H1 (cell line): ENCODE measurements around the gene GDNF. TPM values are rescaled to one million over a fixed set of nuclear protein-coding genes. Genes with fewer than 3 reads are reported as not detected.

Experiments
- CTCF ChIA-PET: fragments of 300-600 bp; sonication (Branson Sonifier 250); formaldehyde crosslinking; loops from one replicate; lab custom pipeline; 2021; ENCODE audit not compliant: partially characterized antibody; lab: Charles Lee
- POLR2A ChIA-PET: fragments of 300-600 bp; sonication (Branson Sonifier 250); formaldehyde crosslinking; loops from one replicate; lab custom pipeline; 2021; ENCODE audit warnings: inconsistent platforms; ENCODE audit not compliant: partially characterized antibody; lab: Charles Lee
- DNase-seq, 2 experiments: peaks; one replicate each; pipeline versions ENCODE4 v3.0.0 to v3.0.0-alpha.2; 2010 to 2022; ENCODE audit warnings: low spot score in 2 of 2, low read depth in 1 of 2, mixed read lengths in 1 of 2
- FAIRE-seq: peaks from 2 replicates; lab custom pipeline; 2011; peaks lifted over from hg19 to GRCh38; lab: Jason Lieb, UNC
- H2AFZ ChIP-seq: 2 replicates; pipeline ENCODE4 v1.8.1; 2012; ENCODE audit warnings: low read length, inconsistent platforms
- H2AK5ac ChIP-seq: 2 replicates; pipeline ENCODE4 v1.6.1; 2013; ENCODE audit warnings: low read depth, low read length
- H2BK120ac ChIP-seq: replicated peaks from 2 replicates; pipeline ENCODE3; 2013; ENCODE audit warnings: low read depth, low read length, inconsistent platforms
- H2BK12ac ChIP-seq: 2 replicates; pipeline ENCODE4 v1.6.1; 2013; ENCODE audit warnings: low read depth, low read length
- H2BK15ac ChIP-seq: 2 replicates; pipeline ENCODE4 v1.6.1; 2013; ENCODE audit warnings: low read length
- H2BK20ac ChIP-seq: 2 replicates; pipeline ENCODE4 v1.6.1; 2013; ENCODE audit warnings: low read length
- H2BK5ac ChIP-seq: 2 replicates; pipeline ENCODE4 v1.6.1; 2013; ENCODE audit warnings: low read depth, low read length
- H3K14ac ChIP-seq: 2 replicates; pipeline ENCODE4 v1.6.1; 2013; ENCODE audit warnings: inconsistent platforms; ENCODE audit not compliant: insufficient read length
- H3K18ac ChIP-seq: 2 replicates; pipeline ENCODE4 v1.6.1; 2013; ENCODE audit warnings: low read length; ENCODE audit errors: extremely low read depth
- H3K23ac ChIP-seq: 2 replicates; pipeline ENCODE4 v1.6.1; 2013; ENCODE audit warnings: inconsistent platforms; ENCODE audit not compliant: insufficient read length
- H3K23me2 ChIP-seq: 2 replicates; pipeline ENCODE4 v1.6.1; 2013; ENCODE audit warnings: low read depth, low read length
- H3K27ac ChIP-seq: 2 replicates; pipeline ENCODE4 v1.6.1; 2011; ENCODE audit warnings: low read depth, low read length, inconsistent platforms
- H3K27me3 ChIP-seq, 4 experiments: replicated peaks in 1 of 4; 1 replicate in 1 of 4; 2 replicates in 3 of 4; pipeline versions ENCODE4 v1.6.1 to v1.8.1; 2011 to 2013; ENCODE audit warnings: low read length in 3 of 4, mild to moderate bottlenecking in 3 of 4, inconsistent platforms in 2 of 4, mixed read lengths in 2 of 4, moderate library complexity in 1 of 4; ENCODE audit not compliant: control insufficient read depth in 3 of 4, insufficient read depth in 3 of 4; ENCODE audit errors: extremely low read depth in 1 of 4
- H3K36me3 ChIP-seq, 4 experiments: 2 replicates each; pipeline versions ENCODE4 v1.6.1 to v1.8.1; 2011 to 2013; ENCODE audit warnings: mild to moderate bottlenecking in 4 of 4, low read length in 3 of 4, moderate library complexity in 2 of 4, control low read depth in 1 of 4, inconsistent platforms in 1 of 4; ENCODE audit not compliant: insufficient read depth in 4 of 4, control insufficient read depth in 2 of 4
- H3K4ac ChIP-seq: replicated peaks from 2 replicates; pipeline ENCODE3; 2013; ENCODE audit warnings: low read length, low read depth, mixed read lengths, inconsistent platforms; ENCODE audit not compliant: insufficient read length
- H3K4me1 ChIP-seq, 4 experiments: replicated peaks in 1 of 4; 1 replicate in 1 of 4; 2 replicates in 3 of 4; pipeline versions ENCODE4 v1.6.1 to v1.8.1; 2011 to 2013; ENCODE audit warnings: low read length in 3 of 4, inconsistent platforms in 2 of 4, mixed read lengths in 1 of 4; ENCODE audit not compliant: insufficient read depth in 4 of 4, control insufficient read depth in 3 of 4
- H3K4me2 ChIP-seq, 2 experiments: 2 replicates each; pipeline versions ENCODE4 v1.6.1 to v1.8.1; 2011 to 2013; ENCODE audit warnings: low read depth in 2 of 2, low read length in 2 of 2, control low read depth in 1 of 2, inconsistent platforms in 1 of 2, mild to moderate bottlenecking in 1 of 2; ENCODE audit not compliant: insufficient read depth in 1 of 2
- H3K4me3 ChIP-seq, 4 experiments: fragments of 200-600, 300-600 bp in 1 of 4; sonication (generic), shearing (Covaris generic), sonication (Bioruptor Twin) in 1 of 4; 2 replicates each; pipeline versions ENCODE4 v1.5.1 to v1.8.1; 2011 to 2016; ENCODE audit warnings: low read length in 4 of 4, low read depth in 3 of 4, control low read depth in 2 of 4, inconsistent platforms in 2 of 4, mild to moderate bottlenecking in 2 of 4, mixed read lengths in 1 of 4, moderate library complexity in 1 of 4; ENCODE audit not compliant: insufficient read depth in 2 of 4; ENCODE audit errors: extremely low read depth in 1 of 4
- H3K56ac ChIP-seq: replicated peaks from 2 replicates; pipeline ENCODE3; 2013; ENCODE audit warnings: low read depth, mild to moderate bottlenecking, mixed read lengths, low read length, inconsistent platforms; ENCODE audit not compliant: insufficient read length
- H3K79me1 ChIP-seq: 2 replicates; pipeline ENCODE4 v1.6.1; 2013; ENCODE audit warnings: low read depth, low read length, control low read depth
- H3K79me2 ChIP-seq, 2 experiments: 2 replicates each; pipeline versions ENCODE4 v1.6.1 to v1.8.1; 2012 to 2013; ENCODE audit warnings: low read length in 2 of 2, mild to moderate bottlenecking in 2 of 2, inconsistent platforms in 1 of 2; ENCODE audit not compliant: insufficient read depth in 2 of 2, control insufficient read depth in 1 of 2
- H3K9ac ChIP-seq, 4 experiments: replicated peaks in 1 of 4; 1 replicate in 1 of 4; 2 replicates in 3 of 4; pipeline versions ENCODE4 v1.6.1 to v1.8.1; 2011 to 2013; ENCODE audit warnings: low read depth in 3 of 4, low read length in 3 of 4, control low read depth in 2 of 4, mild to moderate bottlenecking in 2 of 4, moderate library complexity in 2 of 4, inconsistent platforms in 1 of 4; ENCODE audit errors: extremely low read depth in 1 of 4
- H3K9me3 ChIP-seq, 2 experiments: 2 replicates each; pipeline versions ENCODE4 v1.6.1 to v1.8.1; 2012 to 2013; ENCODE audit warnings: mild to moderate bottlenecking in 2 of 2, moderate library complexity in 2 of 2, control low read depth in 1 of 2, inconsistent platforms in 1 of 2, low read depth in 1 of 2, low read length in 1 of 2, mixed read lengths in 1 of 2; ENCODE audit not compliant: insufficient read depth in 2 of 2
- H4K20me1 ChIP-seq, 2 experiments: replicated peaks in 1 of 2; 2 replicates each; pipeline versions ENCODE3 to v1.8.1; 2011 to 2013; ENCODE audit warnings: inconsistent platforms in 2 of 2, low read length in 2 of 2, mild to moderate bottlenecking in 1 of 2; ENCODE audit not compliant: insufficient read depth in 2 of 2, control insufficient read depth in 1 of 2
- H4K5ac ChIP-seq: 2 replicates; pipeline ENCODE4 v1.6.1; 2013; ENCODE audit warnings: low read length, low read depth, mixed read lengths, inconsistent platforms; ENCODE audit not compliant: insufficient read length
- H4K8ac ChIP-seq: 2 replicates; pipeline ENCODE4 v1.8.0; 2013; ENCODE audit warnings: mild to moderate bottlenecking, moderate library complexity, low read length, inconsistent platforms; ENCODE audit not compliant: insufficient read depth; ENCODE audit errors: extremely low read depth
- H4K91ac ChIP-seq: replicated peaks from 2 replicates; pipeline ENCODE3; 2013; ENCODE audit warnings: low read length, mixed read lengths, inconsistent platforms; ENCODE audit not compliant: insufficient read length
- ATF3 ChIP-seq: IDR thresholded peaks from 2 replicates; pipeline ENCODE4 v1.6.1; 2011; ENCODE audit warnings: low read depth, mild to moderate bottlenecking, low read length; ENCODE audit not compliant: insufficient read depth
- CEBPB ChIP-seq: IDR thresholded peaks from 2 replicates; pipeline ENCODE4 v1.6.1; 2012; ENCODE audit warnings: low read depth, low read length
- CHD2 ChIP-seq: IDR thresholded peaks from 2 replicates; pipeline ENCODE4 v1.6.1; 2012; ENCODE audit warnings: low read length, improper control_type of control experiment
- POLR2A ChIP-seq, 2 experiments: IDR thresholded peaks; 1 replicate in 1 of 2; 2 replicates in 1 of 2; pipeline ENCODE4 v1.6.1; 2011; ENCODE audit warnings: low read depth in 2 of 2, low read length in 2 of 2, mild to moderate bottlenecking in 2 of 2; ENCODE audit errors: control extremely low read depth in 1 of 2
- RBBP5 ChIP-seq: IDR thresholded peaks from 2 replicates; pipeline ENCODE4 v1.7.1; 2012; ENCODE audit warnings: low read depth, mild to moderate bottlenecking, inconsistent platforms, low read length, moderate library complexity, borderline replicate concordance
- WGBS, 2 experiments: shearing (Covaris generic) in 1 of 2; methylation state at CpG; one replicate each; pipeline versions ENCODE4 v1.1.6 to v1.1.7; 2013 to 2015; ENCODE audit warnings: low lambda C conversion rate in 2 of 2, mixed read lengths in 2 of 2, inconsistent platforms in 1 of 2, low coverage in 1 of 2, missing lambda C conversion rate in 1 of 2; ENCODE audit not compliant: insufficient replicate concordance in 2 of 2, insufficient coverage in 1 of 2, insufficient read length in 1 of 2; ENCODE audit errors: extremely low coverage in 1 of 2, missing lambda C conversion rate in 1 of 2; 5-methylcytosine and 5-hydroxymethylcytosine counted together
- polyA plus RNA-seq, 7 experiments: library from polyadenylated mRNA; depleted of rRNA in 3 of 7; stranded (reverse) in 5 of 7; unstranded in 2 of 7; fragments of >200 nt in 5 of 7; fragments of 200-250 nt in 2 of 7; gene quantifications; 1 replicate in 5 of 7; 2 replicates in 1 of 7; 4 replicates in 1 of 7; pipeline versions ENCODE4 v1.2.1 to v1.2.3, GENCODE V29; 2011 to 2013; ENCODE audit warnings: missing spikeins in 2 of 7, mixed read lengths in 2 of 7
- total RNA-seq: library from RNA; stranded (reverse); fragmentation: NEBNext Ultra II Directional; extraction: Animal tissue kit (Norgen Biotek cat#: 25700); gene quantifications from 2 replicates; pipeline ENCODE4 v1.2.1, GENCODE V29; 2021

Gene GDNF
- total and polyA plus RNA-seq, 2 of the 8 experiments (the other 6 are each of a cell fraction or from before 2014, with no cell fraction given), result 0.15 to 2.0 TPM

DNA sequence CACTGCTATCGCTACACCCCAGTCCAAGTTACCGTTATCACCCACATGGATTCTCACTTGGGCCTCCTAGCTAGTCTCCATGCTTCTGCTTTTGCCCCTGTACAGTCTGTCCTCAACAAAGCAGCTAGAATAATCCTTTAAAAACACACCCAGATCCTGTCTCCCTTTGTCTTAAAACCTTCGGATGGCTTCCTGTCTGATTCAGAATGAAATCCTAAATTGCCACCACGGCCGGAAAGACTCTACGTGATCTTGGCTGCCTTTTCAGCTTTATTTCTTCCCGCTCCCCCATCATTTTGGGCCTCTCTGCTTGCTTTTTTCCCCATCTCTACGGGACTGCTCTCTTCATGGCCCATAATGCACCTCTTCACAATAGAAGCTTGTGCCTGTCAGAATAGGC, 33.4 kb downstream of the GDNF start:
- Histone ChIP-seq H3K9ac (no peak overlapping the region), H4K20me1 (no peaks in the 10 kb centered on the region), H2BK120ac (no peak overlapping the region), H4K8ac (no peak overlapping the region), H3K4me3 (no peak overlapping the region), H3K36me3 (no peaks in the 10 kb centered on the region), H3K18ac (no peak overlapping the region), H3K4me1 (no peaks in the 10 kb centered on the region; a peak in 1 of 7 replicates), H2BK15ac (no peak overlapping the region), H2AK5ac (no peak overlapping the region), H2AFZ (no peak overlapping the region), H4K5ac (no peak overlapping the region), H3K23ac (no peak overlapping the region), H3K27me3 (no peaks in the 10 kb centered on the region), H4K91ac (no peak overlapping the region), H3K56ac (no peak overlapping the region), H3K9me3 (no peaks in the 10 kb centered on the region), H2BK5ac (no peak overlapping the region), H3K79me2 (no peaks in the 10 kb centered on the region), H3K79me1 (0 out of 2 replicates have a peak, but pooled peaks cover 2% of the 10 kb centered on the region), H2BK12ac (no peak overlapping the region), H3K14ac (no peak overlapping the region), H3K4ac (no peak overlapping the region), H2BK20ac (no peak overlapping the region), H3K23me2 (no peaks in the 10 kb centered on the region), H3K27ac (no peak overlapping the region), H3K4me2 (no peak overlapping the region)
- no peak for FAIRE-seq
- ChIA-PET CTCF (no interaction called here), POLR2A (no interaction called here)
- no peak for DNase-seq
- WGBS, 2 experiments, result 88% methylated on average over 8 of the region's 8 CpGs; no CpG with 5 or more reads in 1 of the 2 experiments
- no peak for TF ChIP-seq POLR2A (IDR thresholded peaks at IDR 0.05; ENCODE audit: control extremely low read depth in 1 of 2, low read depth in 2 of 2, low read length in 2 of 2)
- TF ChIP-seq ATF3, result no peak
- TF ChIP-seq CEBPB, result no peak
- TF ChIP-seq CHD2, result no peak
- no peak for TF ChIP-seq RBBP5
